K562 (cell line): ENCODE measurements around the gene PRSS38. TPM values are rescaled to one million over a fixed set of nuclear protein-coding genes. Genes with fewer than 3 reads are reported as not detected.

Source experiments
- ATAC-seq: fragments of 200-7000 bp; cut with Tn5 transposase; 3 replicates; pipeline ENCODE4 v1.9.1; 2020; ENCODE audit warnings: moderate library complexity
- BruUV-seq: library from RNA; stranded (reverse); fragments of 400-500 nt; replicated peaks from 2 replicates; lab custom pipeline; 2021; lab: Mats Ljungman, UMichigan
- CTCF ChIA-PET: fragments of 300-600 bp; formaldehyde crosslinking; extraction: SDS; loops from one replicate; lab custom pipeline; 2021; ENCODE audit warnings: low intra/inter-chr PET ratio; lab: Yijun Ruan, JAX
- POLR2A ChIA-PET: fragments of 300-600, 350-650 bp; sonication (Branson Sonifier 250); formaldehyde crosslinking; extraction: SDS; loops from one replicate; lab custom pipeline; 2021; ENCODE audit warnings: antibody characterized with exemption, inconsistent platforms; lab: Yijun Ruan, JAX
- DNase-seq, 4 experiments: peaks; one replicate each; pipeline versions ENCODE4 v3.0.0 to v3.0.0-alpha.2; 2011 to 2018; ENCODE audit warnings: low spot score in 3 of 4, mixed read lengths in 3 of 4; ENCODE audit errors: extremely low read depth in 1 of 4
- FAIRE-seq: peaks from 2 replicates; lab custom pipeline; 2011; peaks lifted over from hg19 to GRCh38; lab: Jason Lieb, UNC
- H2AFZ ChIP-seq: 2 replicates; pipeline ENCODE4 v1.6.0; 2011; ENCODE audit warnings: low read depth, low read length, control low read depth, inconsistent platforms
- H3K27ac ChIP-seq: fragments of 200-600 bp; 3 replicates; pipeline ENCODE4 v1.8.0; 2011; ENCODE audit warnings: low read depth, mild to moderate bottlenecking, control low read depth, inconsistent platforms, low read length, moderate library complexity, mixed read lengths; ENCODE audit errors: extremely low read depth
- H3K27me3 ChIP-seq, 2 experiments: fragments of 300-600 bp in 1 of 2; 2 replicates in 1 of 2; 3 replicates in 1 of 2; pipeline versions ENCODE4 v1.6.0 to v1.8.0; 2011; ENCODE audit warnings: inconsistent platforms in 2 of 2, low read length in 2 of 2, mild to moderate bottlenecking in 1 of 2, mixed read lengths in 1 of 2, moderate library complexity in 1 of 2; ENCODE audit not compliant: control insufficient read depth in 2 of 2, insufficient read depth in 2 of 2
- H3K36me3 ChIP-seq: fragments of 300-600 bp; 3 replicates; pipeline ENCODE4 v1.8.0; 2011; ENCODE audit warnings: mild to moderate bottlenecking, low read length, inconsistent platforms; ENCODE audit not compliant: control insufficient read depth, insufficient read depth
- H3K4me1 ChIP-seq, 2 experiments: fragments of 200-600 bp in 1 of 2; replicated peaks in 1 of 2; 2 replicates in 1 of 2; 3 replicates in 1 of 2; pipeline versions ENCODE4 v1.5.1 to v1.8.0; 2011; ENCODE audit warnings: inconsistent platforms in 2 of 2, low read length in 2 of 2, mild to moderate bottlenecking in 1 of 2, mixed read lengths in 1 of 2, moderate library complexity in 1 of 2; ENCODE audit not compliant: control insufficient read depth in 2 of 2, insufficient read depth in 2 of 2
- H3K4me2 ChIP-seq: 2 replicates; pipeline ENCODE4 v1.6.1; 2011; ENCODE audit warnings: low read length, control low read depth, inconsistent platforms, mixed read lengths; ENCODE audit not compliant: insufficient read depth
- H3K4me3 ChIP-seq: fragments of 200-600 bp; sonication (generic), shearing (Covaris generic); 2 replicates; pipeline ENCODE4 v1.5.1; 2016; ENCODE audit warnings: control low read depth, inconsistent platforms
- H3K79me2 ChIP-seq: fragments of 200-600 bp; 3 replicates; pipeline ENCODE4 v1.8.0; 2011; ENCODE audit warnings: low read length, inconsistent platforms; ENCODE audit not compliant: control insufficient read depth, insufficient read depth
- H3K9ac ChIP-seq, 2 experiments: 2 replicates each; pipeline versions ENCODE4 v1.6.0 to v1.6.1; 2011; ENCODE audit warnings: low read depth in 2 of 2, low read length in 2 of 2, control low read depth in 1 of 2, inconsistent platforms in 1 of 2, mild to moderate bottlenecking in 1 of 2, mixed read lengths in 1 of 2; ENCODE audit not compliant: insufficient read depth in 1 of 2
- H3K9me1 ChIP-seq: one replicate; pipeline ENCODE4 v1.6.0; 2011; ENCODE audit warnings: inconsistent platforms, mild to moderate bottlenecking, low read length, moderate library complexity; ENCODE audit not compliant: control insufficient read depth, insufficient read depth
- H3K9me3 ChIP-seq: replicated peaks from 2 replicates; pipeline ENCODE4 v1.5.1; 2011; ENCODE audit warnings: low read depth, low read length, inconsistent platforms; ENCODE audit not compliant: control insufficient read depth, insufficient read depth
- H4K20me1 ChIP-seq: replicated peaks from 2 replicates; pipeline ENCODE4 v1.6.1; 2011; ENCODE audit warnings: low read length, inconsistent platforms, mixed read lengths; ENCODE audit not compliant: control insufficient read depth, insufficient read depth
- HSF4 ChIP-seq: fragments of 250-450 bp; sonication (Bioruptor Pico); IDR thresholded peaks from 2 replicates; pipeline ENCODE4 v2.1.2; 2022; ENCODE audit warnings: mild to moderate bottlenecking, moderate library complexity, borderline replicate concordance
- POLR2AphosphoS2 ChIP-seq: IDR thresholded peaks from 2 replicates; pipeline ENCODE4 v1.6.1; 2012; ENCODE audit warnings: low read length, improper control_type of control experiment
- RCOR1 ChIP-seq, 2 experiments: IDR thresholded peaks; 2 replicates each; pipeline ENCODE4 v1.6.1; 2012; ENCODE audit warnings: low read depth in 2 of 2, low read length in 2 of 2, borderline replicate concordance in 1 of 2, improper control_type of control experiment in 1 of 2
- SAFB ChIP-seq: fragments of 200-400 bp; formaldehyde crosslinking; IDR thresholded peaks from 2 replicates; pipeline ENCODE4 v1.6.1; 2017; ENCODE audit warnings: low read depth, low read length, borderline replicate concordance
- TFE3 ChIP-seq: fragments of 450-650 bp; formaldehyde crosslinking; IDR thresholded peaks from 2 replicates; pipeline ENCODE4 v1.4.0; 2020; ENCODE audit warnings: mild to moderate bottlenecking, mixed read lengths
- ZNF133 ChIP-seq: fragments of 250-450 bp; sonication (Bioruptor Pico); IDR thresholded peaks from 2 replicates; pipeline ENCODE4 v1.4.0; 2020; ENCODE audit warnings: mild to moderate bottlenecking
- ZNF224 ChIP-seq: sonication (generic); formaldehyde crosslinking; IDR thresholded peaks from 2 replicates; pipeline ENCODE4 v1.8.0; 2022; ENCODE audit warnings: mild to moderate bottlenecking, missing genetic modification reagents
- ZNF24 ChIP-seq: fragments of 450-650 bp; IDR thresholded peaks from 2 replicates; pipeline ENCODE4 v1.6.1; 2016
- ZNF282 ChIP-seq: sonication (generic); formaldehyde crosslinking; IDR thresholded peaks from 2 replicates; pipeline ENCODE4 v1.8.1; 2023; ENCODE audit warnings: missing genetic modification reagents
- ZNF655 ChIP-seq: fragments of 250-450 bp; sonication (Bioruptor Pico); IDR thresholded peaks from 2 replicates; pipeline ENCODE4 v1.5.0; 2021
- WGBS: fragments of 100-300 bp; shearing (Covaris generic); methylation state at CpG from one replicate; pipeline ENCODE4 v1.1.6; 2016; ENCODE audit warnings: low coverage, mixed read lengths; ENCODE audit not compliant: insufficient coverage; ENCODE audit errors: missing lambda C conversion rate; 5-methylcytosine and 5-hydroxymethylcytosine counted together
- in situ Hi-C: fragments of 300-500 bp; cut with MboI; formaldehyde crosslinking; loops from 4 replicates; pipeline ENCODE4 v1.15.0; 2018; ENCODE audit warnings: inconsistent platforms, mixed read lengths
- intact Hi-C: fragments of 100-400 bp; cut with micrococcal nuclease; formaldehyde crosslinking; loops from 2 replicates; pipeline ENCODE4 v1.14.2; 2022
- polyA plus RNA-seq, 8 experiments: library from polyadenylated mRNA; depleted of rRNA in 4 of 8; stranded (reverse) in 5 of 8; unstranded in 3 of 8; fragments of >200 nt; fragmentation: Nextera tagmentation in 2 of 8; fragmentation: Illumina TruSeq in 1 of 8; extraction: Ambion mirVana in 2 of 8; extraction: Trizol in 1 of 8; gene quantifications; 2 replicates each; pipeline versions ENCODE4 v1.2.1 to v1.2.3, GENCODE V29; 2011 to 2014; ENCODE audit warnings: inconsistent platforms in 1 of 8, missing spikeins in 1 of 8
- total RNA-seq, 7 experiments: library from RNA; depleted of rRNA in 6 of 7; stranded (reverse); fragments of >200 nt in 6 of 7; fragmentation: Illumina TruSeq in 2 of 7; extraction: Trizol in 2 of 7; gene quantifications; 2 replicates each; pipeline versions ENCODE4 v1.2.1 to v1.2.3, GENCODE V29; 2011 to 2021; ENCODE audit warnings: low replicate concordance in 1 of 7
- TF ChIP-seq, protein P1 (sequence below): sonication (generic); formaldehyde crosslinking; IDR thresholded peaks from 2 replicates; pipeline ENCODE4 v1.8.0; 2022; ENCODE audit warnings: missing genetic modification reagents, mild to moderate bottlenecking, borderline replicate concordance
- TF ChIP-seq, protein P2 (sequence below): sonication (generic); formaldehyde crosslinking; IDR thresholded peaks from 2 replicates; pipeline ENCODE4 v1.5.0; 2020; ENCODE audit warnings: missing genetic modification reagents
- TF ChIP-seq, protein P3 (sequence below): fragments of 450-650 bp; formaldehyde crosslinking; IDR thresholded peaks from 2 replicates; pipeline ENCODE4 v1.4.0; 2022; ENCODE audit warnings: missing genetic modification characterization

Gene PRSS38
- total and polyA plus RNA-seq, 9 of the 15 experiments (the other 6 are each of a cell fraction or from before 2014, with no cell fraction given) = 0.09 to 0.14 TPM; not detected in 7

DNA sequence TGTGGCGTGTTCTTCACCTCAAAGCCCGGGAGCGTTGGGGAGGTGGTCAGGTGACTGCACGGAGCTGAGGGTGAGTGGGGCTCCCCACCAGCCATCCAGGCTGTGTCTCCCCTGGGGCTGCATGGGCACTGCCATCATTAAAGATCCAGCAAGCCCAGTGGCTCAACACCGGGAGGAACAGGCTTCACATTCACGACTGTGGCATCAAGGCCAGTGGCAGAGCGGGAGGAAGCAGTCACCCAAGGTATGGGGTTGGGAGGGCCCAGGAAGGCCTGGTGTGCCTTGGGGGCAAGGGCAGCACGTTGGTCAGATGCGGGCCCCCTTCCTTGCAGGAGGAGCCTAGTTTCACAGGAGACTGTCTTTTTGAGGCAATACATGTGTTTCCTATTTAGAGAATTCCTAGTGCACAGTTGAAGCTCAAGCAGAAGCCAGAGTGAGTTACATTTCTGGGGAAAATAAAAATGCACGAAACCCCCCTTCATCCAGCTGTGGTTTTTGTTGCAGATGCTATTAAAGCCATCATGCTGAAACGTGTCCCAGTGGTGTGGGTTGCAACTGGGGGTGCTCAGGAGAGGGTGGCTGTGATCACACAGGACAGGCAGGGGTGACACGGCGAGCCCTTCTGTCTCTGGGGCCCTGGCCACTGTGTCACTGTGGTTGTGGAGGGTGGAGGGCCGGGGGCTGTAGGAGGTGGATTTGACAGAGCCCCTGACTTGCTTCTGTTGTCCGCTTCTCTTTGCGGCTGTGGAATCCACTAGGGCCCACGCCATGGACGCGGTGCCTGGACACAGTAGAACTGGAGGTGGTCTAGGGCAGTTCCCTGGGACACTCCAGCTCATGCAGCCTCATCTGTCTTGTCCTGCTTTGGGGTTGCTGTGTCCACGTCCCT, 46.2 kb upstream of the PRSS38 start:
- peaks cover 46% of the 10 kb centered on the region; the same call in 2 of the 3 replicates for H3K36me3 ChIP-seq
- ChIA-PET CTCF (no interaction called here), POLR2A (interaction anchor here (0.7 kb wide), 3 partner anchors 183 to 1132 kb away, joined by 3 to 4 read pairs (median 3); no protein-coding TSS in a partner anchor)
- intact Hi-C loops = no loop called here
- FAIRE-seq (no peak), ATAC-seq (no peak), DNase-seq (no peak)
- no peaks in the 10 kb centered on the region for H3K27me3 ChIP-seq
- no peaks in the 10 kb centered on the region for H3K79me2 ChIP-seq
- no peak overlapping the region for H3K27ac ChIP-seq
- in situ Hi-C loops = loop anchor here (10.0 kb wide), 1 partner anchor 166 kb away; no protein-coding TSS in a partner anchor
- H3K4me2 ChIP-seq = no peak overlapping the region
- no peak overlapping the region for H3K4me3 ChIP-seq
- H3K9ac ChIP-seq = peak overlapping the region in 1 of 2 experiments; percentile 31; a peak in 2 of 4 replicates
- 88% methylated on average over 20 of the region's 20 CpGs for WGBS
- peaks cover 0 to 3% of the 10 kb centered on the region in 2 experiments; a peak in 1 of 5 replicates for H3K4me1 ChIP-seq
- H3K9me1 ChIP-seq = peaks cover 3% of the 10 kb centered on the region
- 0 out of 2 replicates have a peak, but pooled peaks cover 5% of the 10 kb centered on the region for H4K20me1 ChIP-seq
- no TSS peak for BruUV-seq
- no peak overlapping the region for H2AFZ ChIP-seq
- no peaks in the 10 kb centered on the region for H3K9me3 ChIP-seq
- no peak for TF ChIP-seq TFE3
- no peak for TF ChIP-seq ZNF282 (CRISPR knock-in tag)
- TF ChIP-seq ZNF655 (CRISPR knock-in tag) = no peak
- TF ChIP-seq, protein P1, sequence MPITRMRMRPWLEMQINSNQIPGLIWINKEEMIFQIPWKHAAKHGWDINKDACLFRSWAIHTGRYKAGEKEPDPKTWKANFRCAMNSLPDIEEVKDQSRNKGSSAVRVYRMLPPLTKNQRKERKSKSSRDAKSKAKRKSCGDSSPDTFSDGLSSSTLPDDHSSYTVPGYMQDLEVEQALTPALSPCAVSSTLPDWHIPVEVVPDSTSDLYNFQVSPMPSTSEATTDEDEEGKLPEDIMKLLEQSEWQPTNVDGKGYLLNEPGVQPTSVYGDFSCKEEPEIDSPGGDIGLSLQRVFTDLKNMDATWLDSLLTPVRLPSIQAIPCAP (CRISPR knock-in tag) = no peak
- TF ChIP-seq SAFB = no peak
- TF ChIP-seq, protein P2, sequence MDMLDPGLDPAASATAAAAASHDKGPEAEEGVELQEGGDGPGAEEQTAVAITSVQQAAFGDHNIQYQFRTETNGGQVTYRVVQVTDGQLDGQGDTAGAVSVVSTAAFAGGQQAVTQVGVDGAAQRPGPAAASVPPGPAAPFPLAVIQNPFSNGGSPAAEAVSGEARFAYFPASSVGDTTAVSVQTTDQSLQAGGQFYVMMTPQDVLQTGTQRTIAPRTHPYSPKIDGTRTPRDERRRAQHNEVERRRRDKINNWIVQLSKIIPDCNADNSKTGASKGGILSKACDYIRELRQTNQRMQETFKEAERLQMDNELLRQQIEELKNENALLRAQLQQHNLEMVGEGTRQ (CRISPR knock-in tag) = no peak
- no peak for TF ChIP-seq ZNF224 (CRISPR knock-in tag)
- no peak for TF ChIP-seq ZNF24
- TF ChIP-seq POLR2AphosphoS2 = no peak
- TF ChIP-seq ZNF133 (CRISPR knock-in tag) = no peak
- TF ChIP-seq, protein P3, sequence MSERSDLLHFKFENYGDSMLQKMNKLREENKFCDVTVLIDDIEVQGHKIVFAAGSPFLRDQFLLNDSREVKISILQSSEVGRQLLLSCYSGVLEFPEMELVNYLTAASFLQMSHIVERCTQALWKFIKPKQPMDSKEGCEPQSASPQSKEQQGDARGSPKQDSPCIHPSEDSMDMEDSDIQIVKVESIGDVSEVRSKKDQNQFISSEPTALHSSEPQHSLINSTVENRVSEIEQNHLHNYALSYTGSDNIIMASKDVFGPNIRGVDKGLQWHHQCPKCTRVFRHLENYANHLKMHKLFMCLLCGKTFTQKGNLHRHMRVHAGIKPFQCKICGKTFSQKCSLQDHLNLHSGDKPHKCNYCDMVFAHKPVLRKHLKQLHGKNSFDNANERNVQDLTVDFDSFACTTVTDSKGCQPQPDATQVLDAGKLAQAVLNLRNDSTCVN (CRISPR knock-in tag) = no peak
- TF ChIP-seq HSF4 (CRISPR knock-in tag) = no peak
- no peak for TF ChIP-seq RCOR1 (IDR thresholded peaks at IDR 0.05; ENCODE audit: borderline replicate concordance in 1 of 2, low read depth in 2 of 2, low read length in 2 of 2)
